ENCODE measurements around the gene STT3B. TPM values are rescaled to one million over a fixed set of nuclear protein-coding genes. Genes with fewer than 3 reads are reported as not detected.

STT3B gene
- total RNA-seq, 2 donors from 2014 or later, result 44.5 to 65.1 TPM

- intact Hi-C loops (cut with DNase I), result no loop called here
Observed at GRCh38 chr3:31621314-31621713, 88.6 kb downstream of the STT3B start.

GRCh38 chr3:31622636-31623288, 90.0 kb downstream of the STT3B start:
- H3K36me3 ChIP-seq (replicated peaks in 1 of 2; ENCODE audit: insufficient read depth in 1 of 2, low read depth in 2 of 2), result peaks cover 0 to 26% of the 10 kb centered on the region in 2 donors
- H3K4me3 ChIP-seq, result no peak overlapping the region
- H3K4me1 ChIP-seq, result no peaks in the 10 kb centered on the region
- intact Hi-C loops (cut with DNase I), result no loop called here
- 76 to 94% methylated on average over 4 of the region's 4 CpGs for WGBS, 2 donors
- no peaks in the 10 kb centered on the region for H3K9me3 ChIP-seq
- no peaks in the 10 kb centered on the region for H3K27me3 ChIP-seq
- TF ChIP-seq POLR2A (IDR thresholded peaks at IDR 0.05) (no peak), CTCF (IDR thresholded peaks at IDR 0.05) (no peak)
- no peak overlapping the region for H3K27ac ChIP-seq
- DNase-seq (no peak), ATAC-seq (no peak)

More at GRCh38 chr3:31621314-31621713, 88.6 kb downstream of the STT3B start:
- no peaks in the 10 kb centered on the region for H3K27me3 ChIP-seq
- no peak for TF ChIP-seq CTCF (IDR thresholded peaks at IDR 0.05)
- TF ChIP-seq POLR2A (IDR thresholded peaks at IDR 0.05), result no peak
- H3K4me1 ChIP-seq, result no peaks in the 10 kb centered on the region
- DNase-seq (no peak), ATAC-seq (no peak)
- 86 to 87% methylated on average over 3 of the region's 3 CpGs for WGBS, 2 donors
- H3K36me3 ChIP-seq (replicated peaks in 1 of 2; ENCODE audit: insufficient read depth in 1 of 2, low read depth in 2 of 2), result peaks cover 0 to 20% of the 10 kb centered on the region in 2 donors
- no peaks in the 10 kb centered on the region for H3K9me3 ChIP-seq
- no peak overlapping the region for H3K4me3 ChIP-seq
- no peak overlapping the region for H3K27ac ChIP-seq

- ATAC-seq (no peak), DNase-seq (no peak)
- Histone ChIP-seq H3K27ac (no peak overlapping the region), H3K4me3 (no peak overlapping the region), H3K9me3 (no peaks in the 10 kb centered on the region), H3K36me3 (replicated peaks in 1 of 2; ENCODE audit: insufficient read depth in 1 of 2, low read depth in 2 of 2) (peaks cover 0 to 23% of the 10 kb centered on the region in 2 donors), H3K4me1 (no peaks in the 10 kb centered on the region), H3K27me3 (no peaks in the 10 kb centered on the region)
- TF ChIP-seq POLR2A (IDR thresholded peaks at IDR 0.05) (no peak), CTCF (IDR thresholded peaks at IDR 0.05) (no peak)
- intact Hi-C loops (cut with DNase I), result no loop called here
- 90 to 95% methylated on average over 6 of the region's 6 CpGs for WGBS, 2 donors
Observed at GRCh38 chr3:31624083-31624709, 91.5 kb downstream of the STT3B start.

- ATAC-seq, result no peak
- H3K27ac ChIP-seq, result no peak overlapping the region
- H3K4me1 ChIP-seq, result no peaks in the 10 kb centered on the region
- WGBS, 2 donors, result 89 to 95% methylated on average over 2 of the region's 2 CpGs
- DNase-seq, result no peak
- no peaks in the 10 kb centered on the region for H3K9me3 ChIP-seq
- intact Hi-C loops (cut with DNase I), result no loop called here
- TF ChIP-seq POLR2A (IDR thresholded peaks at IDR 0.05) (no peak), CTCF (IDR thresholded peaks at IDR 0.05) (no peak)
- H3K36me3 ChIP-seq (replicated peaks in 1 of 2; ENCODE audit: insufficient read depth in 1 of 2, low read depth in 2 of 2), result peaks cover 0 to 25% of the 10 kb centered on the region in 2 donors
- no peaks in the 10 kb centered on the region for H3K27me3 ChIP-seq
- no peak overlapping the region for H3K4me3 ChIP-seq
Observed at GRCh38 chr3:31625358-31625757, 92.6 kb downstream of the STT3B start.

Measured in body of pancreas (tissue), 4 donors.